GM18505 (cell line): ENCODE results near the gene CCDC6.
A peak's percentile ranks its signal among the peaks of the same experiment; 100 is the strongest.
"Not testable (repeated sequence)": the region's sequence is repeated elsewhere in the genome, so short reads cannot be mapped to it uniquely, and the experiment has no call there.

Experiments
- ATAC-seq: cut with Tn5 transposase; IDR thresholded peaks from one replicate; pipeline ENCODE4 v1.9.1; 2021; ENCODE audit not compliant: unreplicated experiment
- POLR2A ChIP-seq: IDR thresholded peaks from 4 replicates; pipeline ENCODE4 v1.6.1; 2011; ENCODE audit warnings: borderline replicate concordance; ENCODE audit not compliant: insufficient read depth, insufficient read length; ENCODE audit errors: extremely low read depth

Gene CCDC6

DNA sequence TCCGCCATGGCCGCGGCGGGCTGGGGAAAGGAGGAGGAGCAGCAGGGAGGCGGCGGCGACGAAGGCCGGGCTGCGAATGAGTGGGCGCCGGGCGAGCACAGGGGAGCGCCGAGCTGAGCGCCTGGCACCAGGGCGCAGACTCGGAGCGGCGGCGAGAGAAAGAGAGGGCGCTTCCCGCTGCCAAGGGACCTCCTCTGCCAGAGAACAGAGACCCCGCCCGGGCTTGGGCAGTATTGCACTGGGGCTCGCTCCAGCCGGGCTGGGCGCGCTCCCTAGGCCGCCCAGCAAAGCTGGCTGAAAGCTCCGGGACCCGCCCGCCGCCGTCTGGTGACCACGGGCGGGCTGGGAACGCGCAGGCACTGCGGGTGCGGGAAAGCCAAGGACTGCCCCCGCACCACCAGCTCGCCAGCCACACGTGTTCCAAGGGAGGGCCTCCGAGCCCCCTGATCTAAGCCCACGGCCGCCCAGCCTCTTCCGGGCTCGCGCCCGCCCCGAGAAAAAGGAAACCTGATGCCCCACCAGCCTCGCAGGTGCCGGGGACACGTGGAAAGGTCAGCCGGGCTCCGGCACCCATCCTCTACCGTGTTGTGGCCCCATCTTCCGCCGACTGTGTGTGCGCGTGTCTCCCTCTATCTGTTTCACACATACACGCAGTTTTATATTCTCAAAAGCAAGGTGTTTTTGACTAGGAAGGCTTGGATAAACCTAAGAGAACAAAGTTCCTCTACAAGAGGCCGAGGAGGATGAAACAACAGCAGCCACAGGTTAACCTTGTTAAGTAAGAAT, at the start of gene CCDC6:
Gene CCDC6, minus strand, starts transcription at position 140 of the 786 bp plus-strand sequence. Its CDS starts 132 bp downstream, at position 8.
- TF ChIP-seq POLR2A: peak; percentile 82

DNA sequence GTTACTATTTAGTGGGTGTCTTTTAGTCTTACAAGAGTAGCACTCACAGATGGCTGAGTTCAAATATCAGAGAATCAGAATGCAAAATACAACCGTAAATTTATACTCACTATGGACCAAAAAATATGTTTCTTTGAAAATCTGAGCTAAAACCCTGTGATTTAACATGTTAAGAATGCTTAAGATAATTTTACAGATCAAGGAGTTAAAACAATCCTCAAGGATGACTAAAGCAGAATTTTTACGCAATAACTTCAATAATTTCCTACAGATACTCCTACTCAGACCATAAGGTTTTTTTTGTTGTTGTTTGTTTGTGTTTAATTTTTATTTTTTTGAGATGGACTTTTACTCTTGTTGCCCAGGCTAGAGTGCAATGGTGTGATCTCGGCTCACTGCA, 47.9 kb upstream of the CCDC6 start:
- TF ChIP-seq POLR2A: no peak
- no peak for ATAC-seq

More for the DNA sequence above, at the start of gene CCDC6:
- peak; percentile 83 for ATAC-seq

DNA sequence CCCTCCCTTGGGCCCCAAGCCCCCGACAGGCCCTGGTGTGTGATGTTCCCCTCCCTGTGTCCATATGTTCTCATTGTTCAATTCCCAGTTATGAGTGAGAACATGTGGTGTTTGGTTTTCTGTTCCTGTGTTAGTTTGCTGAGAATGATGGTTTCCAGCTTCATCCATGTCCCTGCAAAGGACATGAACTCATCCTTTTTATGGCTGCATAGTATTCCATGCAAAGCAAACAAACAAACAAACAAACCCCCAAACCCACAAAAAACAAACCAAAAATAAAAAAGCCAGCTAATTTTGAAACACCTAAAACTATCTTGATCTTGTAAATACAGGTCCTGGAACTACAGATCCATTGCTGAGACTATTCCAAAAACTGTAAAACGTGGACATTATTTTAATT, 47.4 kb upstream of the CCDC6 start:
- not testable (repeated sequence) for ATAC-seq

DNA sequence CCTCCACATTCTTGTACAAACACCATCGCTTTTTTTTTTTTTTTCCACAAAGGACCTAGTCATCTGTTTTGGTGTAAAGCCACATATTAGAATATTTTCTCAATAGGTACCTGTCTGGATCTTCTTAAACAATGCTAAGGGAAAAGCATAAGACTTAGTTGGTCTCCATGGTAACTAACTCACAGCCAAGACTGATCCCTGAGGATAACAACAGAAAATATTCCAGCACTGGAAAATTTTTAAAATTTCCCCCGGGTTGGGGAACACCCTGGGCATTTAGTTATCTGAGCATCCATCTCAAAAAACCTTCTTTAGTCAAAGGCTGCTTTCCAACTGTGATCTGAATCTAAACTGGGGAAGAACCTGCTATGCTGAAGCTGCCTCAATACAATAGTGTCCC, 43.7 kb upstream of the CCDC6 start:
- ATAC-seq: no peak
- TF ChIP-seq POLR2A: no peak

DNA sequence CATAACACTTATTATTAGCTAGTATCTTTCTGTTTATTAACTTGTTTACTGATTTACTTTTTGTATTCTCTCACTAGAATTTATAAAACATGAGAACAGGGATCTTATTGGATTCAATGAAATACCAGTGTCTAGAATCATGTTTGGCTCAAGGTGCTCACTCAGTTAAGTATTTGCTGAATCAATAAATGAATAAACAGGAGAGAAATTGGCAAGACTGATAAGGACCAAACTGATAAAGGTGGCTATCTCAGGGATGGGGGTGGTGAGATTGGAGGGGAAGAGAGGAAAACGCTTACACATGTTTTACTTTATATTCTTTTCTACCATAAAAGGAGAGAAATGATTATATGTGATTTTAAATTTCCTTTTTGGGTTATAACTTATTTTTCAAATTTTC, 43.3 kb upstream of the CCDC6 start:
- TF ChIP-seq POLR2A: no peak
- ATAC-seq: no peak

DNA sequence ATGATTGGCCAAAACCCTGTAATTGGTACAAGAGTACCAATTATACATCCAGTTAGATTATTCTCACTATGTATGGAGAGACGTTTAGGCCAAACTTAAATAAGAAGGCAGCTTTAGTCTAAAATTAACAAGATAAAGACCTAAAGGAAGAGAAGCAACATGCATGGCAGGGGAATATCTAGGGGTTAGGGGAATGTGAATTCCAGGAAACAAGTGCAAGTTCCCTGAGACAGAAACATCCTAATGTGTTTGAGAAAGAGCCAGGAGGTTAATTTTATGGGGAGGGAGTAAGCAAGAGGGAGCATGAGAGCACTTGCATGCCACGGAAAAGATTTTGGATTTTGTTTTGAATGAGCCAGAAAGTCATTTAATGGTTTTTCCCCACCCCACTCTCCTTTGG, 39.6 kb upstream of the CCDC6 start:
- no peak for ATAC-seq
- TF ChIP-seq POLR2A: no peak

DNA sequence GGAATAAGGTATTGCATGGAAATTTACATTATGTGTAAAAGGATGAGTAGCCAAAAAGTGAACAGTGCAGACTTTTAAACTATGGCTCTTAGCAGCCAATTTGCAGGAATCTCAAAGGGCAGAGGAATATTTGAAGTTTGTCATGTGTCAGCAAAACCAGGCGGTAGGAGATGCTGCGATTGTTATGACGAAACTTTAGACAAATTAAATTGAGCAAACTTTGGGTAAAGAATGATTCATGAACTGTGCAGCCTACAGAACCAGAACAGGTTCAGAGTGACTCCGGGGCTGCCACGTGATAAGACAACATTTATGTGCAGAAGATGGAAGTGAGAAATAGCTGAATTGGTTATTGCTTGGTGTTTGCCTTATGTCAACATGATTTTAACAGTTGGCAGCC, 39.2 kb upstream of the CCDC6 start:
- no peak for TF ChIP-seq POLR2A
- ATAC-seq: no peak

DNA sequence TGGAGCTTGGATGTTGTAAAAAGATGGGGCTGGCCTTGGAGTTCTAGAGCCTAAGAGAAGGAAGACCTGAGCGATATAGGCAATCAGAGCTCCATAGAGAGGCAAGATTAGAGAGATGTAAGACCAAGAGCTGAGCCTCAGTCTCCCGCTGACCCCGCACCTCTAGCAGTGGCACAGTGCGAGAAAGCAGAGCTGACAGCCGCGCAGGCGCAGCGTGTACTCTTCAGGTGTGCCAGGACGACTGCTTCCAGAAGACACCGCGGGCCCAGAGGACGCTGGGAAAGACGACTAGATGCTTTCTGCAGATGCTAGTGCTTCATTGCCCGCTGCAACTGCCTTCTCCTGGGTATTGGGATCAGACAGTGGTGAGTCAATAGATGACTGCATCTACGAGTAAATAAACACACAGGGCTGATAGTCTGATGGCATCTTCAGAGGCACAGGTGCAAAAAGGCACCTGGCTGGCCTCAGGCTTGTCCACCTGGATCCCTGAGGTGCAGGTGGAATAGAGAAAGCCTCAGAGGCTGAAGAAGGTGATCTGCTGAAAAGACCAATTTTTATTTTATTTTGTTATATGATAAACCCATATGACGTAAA, 38.1 kb upstream of the CCDC6 start:
- TF ChIP-seq POLR2A: no peak
- ATAC-seq: no peak

DNA sequence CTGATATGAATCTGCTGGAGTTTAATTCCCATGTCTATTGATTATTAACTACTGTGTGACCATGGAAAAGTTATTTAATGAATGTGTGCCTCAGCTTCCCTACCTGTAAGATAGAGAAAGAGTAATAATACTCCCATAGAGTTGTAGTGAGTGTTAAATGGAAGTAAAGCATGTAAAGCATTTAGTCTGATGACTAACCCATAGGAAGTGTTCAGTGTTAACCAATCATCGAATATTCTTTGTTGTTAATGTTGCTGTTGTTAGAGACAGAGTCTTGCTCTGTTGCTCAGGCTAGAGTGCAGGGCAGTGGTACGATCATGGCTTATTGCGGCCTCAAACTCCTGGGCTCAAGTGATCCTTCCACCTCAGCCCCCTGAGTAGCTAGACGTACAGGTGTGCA, 36.2 kb upstream of the CCDC6 start:
- ATAC-seq: no peak
- TF ChIP-seq POLR2A: no peak

DNA sequence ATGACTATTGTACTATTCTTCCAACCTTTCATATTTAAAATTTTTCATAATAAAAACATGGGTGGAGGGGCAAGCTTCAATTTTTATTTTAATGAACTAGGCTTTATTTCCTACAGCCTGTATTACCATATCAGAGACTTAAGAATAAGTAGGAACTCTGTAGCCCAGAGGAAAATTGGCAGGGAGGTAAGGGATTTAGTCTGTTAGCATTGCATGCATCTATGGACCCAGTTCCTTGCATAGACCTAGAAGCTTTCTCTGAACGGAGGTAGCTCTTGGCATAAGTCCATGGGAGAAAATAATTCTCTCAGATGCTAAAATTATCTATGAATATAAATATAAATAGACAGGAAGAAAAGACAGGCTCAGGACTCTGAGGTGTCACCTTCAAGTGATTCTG, 31.4 kb upstream of the CCDC6 start:
- TF ChIP-seq POLR2A: no peak
- ATAC-seq: no peak

DNA sequence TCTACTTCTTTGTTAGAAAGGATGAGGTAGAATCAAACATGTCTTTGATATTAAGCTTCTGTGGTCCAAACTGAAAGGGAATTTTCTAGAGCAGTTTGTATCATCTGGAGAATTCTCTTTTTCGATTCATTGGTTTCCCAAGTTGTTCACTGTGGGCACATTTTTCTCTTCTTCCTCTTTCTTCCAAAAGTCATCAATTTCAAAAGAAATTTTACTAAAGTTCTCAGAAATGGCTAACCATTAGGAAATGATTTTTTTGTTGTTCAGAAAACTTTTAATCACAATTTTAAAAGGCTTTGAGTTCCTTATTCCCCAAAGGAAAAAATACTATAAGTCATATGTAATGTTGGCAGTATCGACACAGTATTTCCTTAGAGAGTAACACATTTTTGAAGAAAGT, 28.3 kb upstream of the CCDC6 start:
- no peak for TF ChIP-seq POLR2A
- ATAC-seq: no peak

DNA sequence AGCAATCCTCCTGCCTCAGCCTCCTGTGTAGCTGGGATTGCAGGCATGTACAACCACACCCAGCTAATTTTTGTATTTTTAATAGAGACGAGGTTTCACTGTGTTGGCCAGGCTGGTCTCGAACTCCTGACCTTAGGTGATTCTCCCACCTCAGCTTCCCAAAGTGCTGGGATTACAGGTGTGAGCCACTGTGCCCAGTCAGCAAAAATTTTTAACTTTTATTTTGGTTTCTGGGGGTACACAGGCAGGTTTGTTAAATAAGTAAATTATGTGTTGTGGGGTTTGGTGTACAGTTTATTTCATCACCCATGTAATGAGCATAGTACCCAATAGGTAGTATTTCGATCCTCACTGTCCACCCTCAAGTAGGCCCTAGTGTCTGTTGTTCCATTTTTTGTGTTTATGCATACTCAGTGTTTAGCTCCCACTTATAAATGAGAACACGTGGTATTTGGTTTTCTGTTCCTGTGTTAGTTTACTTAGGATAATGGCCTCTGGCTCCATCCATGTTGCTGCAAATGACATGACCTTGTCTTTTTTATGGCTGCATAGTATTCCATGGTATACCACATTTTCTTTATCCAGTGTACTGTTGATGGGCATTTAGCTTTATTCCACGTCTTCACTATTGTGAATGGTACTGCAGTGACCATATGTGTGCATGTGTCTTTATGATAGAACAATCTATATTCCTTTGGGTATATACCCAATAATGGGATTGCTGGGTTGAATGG, 24.6 kb upstream of the CCDC6 start:
- ATAC-seq: not testable (repeated sequence)

DNA sequence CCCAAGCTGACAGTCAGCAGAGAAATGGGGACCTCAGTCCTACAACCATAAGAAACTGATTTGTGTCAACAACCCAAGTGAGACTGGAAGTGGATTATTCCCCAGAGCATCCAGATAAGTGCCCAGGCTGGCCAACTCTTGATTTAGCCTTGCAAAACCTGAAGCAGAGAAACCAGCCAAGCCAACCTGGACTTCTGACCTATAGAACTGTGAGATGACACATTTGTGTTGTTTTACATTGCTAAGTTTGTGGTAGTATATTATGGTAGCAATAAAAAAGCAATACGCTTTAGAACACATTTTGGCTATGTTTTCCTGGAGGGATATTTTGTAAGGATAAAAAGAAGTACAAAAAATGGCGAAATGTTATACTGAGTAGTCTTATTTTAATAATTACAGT, 19.7 kb upstream of the CCDC6 start:
- no peak for ATAC-seq
- TF ChIP-seq POLR2A: no peak

DNA sequence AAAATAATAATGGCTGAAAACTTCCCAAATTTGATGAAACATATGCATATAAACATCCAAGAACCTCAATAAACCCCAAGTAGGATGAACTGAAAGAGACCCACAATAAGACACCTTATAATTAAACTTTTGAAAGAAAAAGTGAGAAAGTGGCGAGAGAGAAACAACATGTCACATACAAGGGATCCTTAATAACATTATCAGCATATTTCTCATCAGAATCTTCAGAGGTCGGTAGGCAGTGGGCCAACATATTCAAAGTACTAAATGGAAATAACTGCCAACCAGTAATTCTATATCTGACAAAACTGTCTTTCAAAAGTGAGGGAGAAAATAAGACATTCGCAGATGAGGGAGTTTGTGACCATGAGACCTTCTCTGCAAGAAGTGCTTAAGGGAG, 16.6 kb upstream of the CCDC6 start:
- no peak for ATAC-seq
- no peak for TF ChIP-seq POLR2A
